ENCODE measurements around the gene MAP1LC3C. TPM values are rescaled to one million over a fixed set of nuclear protein-coding genes. Genes with fewer than 3 reads are reported as not detected.
A peak's percentile ranks its signal among the peaks of the same experiment; 100 is the strongest.

MAP1LC3C gene
- polyA plus RNA-seq, 1 experiment: 0.23 TPM

DNA sequence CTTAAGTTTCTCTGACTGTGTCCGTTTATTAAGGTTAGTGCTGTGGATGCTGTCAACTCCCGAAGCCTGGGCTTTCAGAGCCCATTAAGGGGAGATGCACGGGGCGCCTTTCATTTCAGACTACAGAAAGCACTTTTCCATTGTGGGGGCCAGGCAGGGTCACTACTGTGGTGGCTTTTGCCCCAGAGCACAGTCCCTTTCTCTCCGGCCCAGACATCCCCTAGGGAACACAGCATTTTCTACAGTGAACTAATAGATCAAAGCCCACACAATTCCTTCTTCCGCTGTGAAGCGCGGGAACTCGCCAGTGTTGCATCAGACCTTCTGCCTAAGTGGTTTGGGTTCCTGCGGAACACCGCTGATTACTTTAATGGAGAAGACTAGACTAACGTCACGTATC, 26.8 kb upstream of the MAP1LC3C start:
- DNase-seq (ENCODE audit: low read depth): no peak
- POLR2A ChIA-PET: no interaction called here
- Histone ChIP-seq H3K4me3 (ENCODE audit: low read depth, low read length) (no peak overlapping the region), H3K36me3 (ENCODE audit: control insufficient read depth, insufficient read depth, low read length) (no peaks in the 10 kb centered on the region), H3K27me3 (ENCODE audit: control insufficient read depth, insufficient read depth, low read length) (no peaks in the 10 kb centered on the region)
- CTCF ChIA-PET: no interaction called here
- TF ChIP-seq, protein P1, sequence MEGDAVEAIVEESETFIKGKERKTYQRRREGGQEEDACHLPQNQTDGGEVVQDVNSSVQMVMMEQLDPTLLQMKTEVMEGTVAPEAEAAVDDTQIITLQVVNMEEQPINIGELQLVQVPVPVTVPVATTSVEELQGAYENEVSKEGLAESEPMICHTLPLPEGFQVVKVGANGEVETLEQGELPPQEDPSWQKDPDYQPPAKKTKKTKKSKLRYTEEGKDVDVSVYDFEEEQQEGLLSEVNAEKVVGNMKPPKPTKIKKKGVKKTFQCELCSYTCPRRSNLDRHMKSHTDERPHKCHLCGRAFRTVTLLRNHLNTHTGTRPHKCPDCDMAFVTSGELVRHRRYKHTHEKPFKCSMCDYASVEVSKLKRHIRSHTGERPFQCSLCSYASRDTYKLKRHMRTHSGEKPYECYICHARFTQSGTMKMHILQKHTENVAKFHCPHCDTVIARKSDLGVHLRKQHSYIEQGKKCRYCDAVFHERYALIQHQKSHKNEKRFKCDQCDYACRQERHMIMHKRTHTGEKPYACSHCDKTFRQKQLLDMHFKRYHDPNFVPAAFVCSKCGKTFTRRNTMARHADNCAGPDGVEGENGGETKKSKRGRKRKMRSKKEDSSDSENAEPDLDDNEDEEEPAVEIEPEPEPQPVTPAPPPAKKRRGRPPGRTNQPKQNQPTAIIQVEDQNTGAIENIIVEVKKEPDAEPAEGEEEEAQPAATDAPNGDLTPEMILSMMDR (IDR thresholded peaks at IDR 0.05; ENCODE audit: insufficient read depth, low read depth, low read length): no peak

DNA sequence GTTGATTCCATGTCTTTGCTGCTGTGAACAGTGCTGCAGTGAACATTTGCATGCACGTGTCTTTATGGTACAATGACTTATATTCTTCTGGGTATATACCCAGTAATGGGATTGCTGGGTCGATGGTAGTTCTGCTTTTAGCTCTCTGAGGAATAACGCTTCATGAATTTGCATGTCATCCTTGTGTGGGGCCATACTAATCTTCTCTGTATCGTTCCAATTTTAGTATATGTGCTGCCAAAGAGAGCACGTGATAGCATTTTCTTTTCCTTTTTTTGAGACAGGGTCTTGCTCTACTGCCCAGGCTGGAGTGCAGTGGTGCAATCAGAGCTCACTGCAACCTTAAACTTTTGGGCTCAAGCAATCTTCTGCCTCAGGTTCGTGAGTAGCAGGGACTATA, 24.9 kb upstream of the MAP1LC3C start:
- TF ChIP-seq, protein P1 (IDR thresholded peaks at IDR 0.05; ENCODE audit: insufficient read depth, low read depth, low read length): no peak
- no peaks in the 10 kb centered on the region for H3K36me3 ChIP-seq (ENCODE audit: control insufficient read depth, insufficient read depth, low read length)
- no peak overlapping the region for H3K4me3 ChIP-seq (ENCODE audit: low read depth, low read length)
- no peaks in the 10 kb centered on the region for H3K27me3 ChIP-seq (ENCODE audit: control insufficient read depth, insufficient read depth, low read length)
- DNase-seq (ENCODE audit: low read depth): no peak
- CTCF ChIA-PET: interaction anchor here (0.6 to 1.2 kb wide), 2 partner anchors 10 to 130 kb away, joined by 3 to 4 read pairs; no protein-coding TSS in a partner anchor
- POLR2A ChIA-PET: no interaction called here

DNA sequence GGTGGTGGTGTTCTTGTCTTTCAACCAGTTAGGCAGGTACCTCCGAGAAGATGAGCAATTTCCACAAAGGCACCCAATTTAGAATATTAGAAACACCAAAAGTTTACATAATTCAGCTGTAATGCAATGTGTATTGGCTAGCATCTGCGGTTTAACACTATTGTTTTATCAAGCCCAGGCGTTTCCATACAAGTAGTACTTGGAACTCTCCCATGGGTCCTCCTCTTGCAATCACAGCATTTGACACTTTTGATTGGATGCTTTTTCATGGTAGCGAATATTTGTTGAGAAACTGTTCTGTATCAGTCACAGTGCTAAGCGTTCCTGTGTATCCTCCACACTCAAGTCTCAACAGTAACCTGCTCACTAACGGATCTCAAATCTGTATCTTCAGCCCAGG, 20.1 kb upstream of the MAP1LC3C start:
- POLR2A ChIA-PET: no interaction called here
- CTCF ChIA-PET: interaction anchor here (0.7 to 2.3 kb wide), 4 partner anchors 9 to 134 kb away, joined by 3 to 6 read pairs (median 4); no protein-coding TSS in a partner anchor
- no peak for DNase-seq (ENCODE audit: low read depth)
- Histone ChIP-seq H3K36me3 (ENCODE audit: control insufficient read depth, insufficient read depth, low read length) (no peaks in the 10 kb centered on the region), H3K4me3 (ENCODE audit: low read depth, low read length) (no peak overlapping the region), H3K27me3 (ENCODE audit: control insufficient read depth, insufficient read depth, low read length) (no peaks in the 10 kb centered on the region)
- TF ChIP-seq, protein P1 (IDR thresholded peaks at IDR 0.05; ENCODE audit: insufficient read depth, low read depth, low read length): no peak

DNA sequence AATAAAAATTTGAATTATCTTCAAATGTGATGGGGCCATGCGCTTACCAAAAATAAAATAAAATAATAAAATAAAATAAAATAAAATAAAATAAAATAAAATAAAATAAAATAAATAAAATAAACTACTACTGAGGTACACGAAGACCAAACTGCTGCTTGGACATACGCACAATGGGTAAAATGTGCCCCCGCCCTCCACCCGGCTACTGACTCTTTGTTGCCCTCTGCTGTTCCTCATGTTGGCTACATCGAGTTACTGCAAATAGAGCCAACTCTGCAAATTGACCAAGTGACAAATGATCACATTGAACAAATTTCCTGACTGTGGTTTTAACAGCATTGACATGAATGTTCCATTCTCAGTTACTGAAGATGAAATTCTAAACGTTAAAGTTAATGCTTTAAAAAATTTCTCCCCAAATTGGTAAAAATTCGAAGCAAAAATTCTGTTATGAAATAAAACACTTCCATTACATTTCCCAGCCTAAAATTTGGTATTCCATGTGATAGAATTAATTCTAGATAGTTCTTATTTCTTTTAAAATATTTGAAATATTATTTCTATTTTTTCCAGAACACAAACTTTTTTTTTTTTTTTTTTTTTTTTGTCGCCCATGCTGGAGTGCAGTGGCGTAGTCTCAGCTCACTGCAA, 18.8 kb upstream of the MAP1LC3C start:
- Histone ChIP-seq H3K27me3 (ENCODE audit: control insufficient read depth, insufficient read depth, low read length) (no peaks in the 10 kb centered on the region), H3K4me3 (ENCODE audit: low read depth, low read length) (no peak overlapping the region), H3K36me3 (ENCODE audit: control insufficient read depth, insufficient read depth, low read length) (no peaks in the 10 kb centered on the region)
- no peak for DNase-seq (ENCODE audit: low read depth)
- ChIA-PET POLR2A (no interaction called here), CTCF (interaction anchor here (0.7 to 2.3 kb wide), 5 partner anchors 17 to 477 kb away, joined by 3 to 12 read pairs (median 4); no protein-coding TSS in a partner anchor)
- TF ChIP-seq, protein P1 (IDR thresholded peaks at IDR 0.05; ENCODE audit: insufficient read depth, low read depth, low read length): peak; percentile 76

DNA sequence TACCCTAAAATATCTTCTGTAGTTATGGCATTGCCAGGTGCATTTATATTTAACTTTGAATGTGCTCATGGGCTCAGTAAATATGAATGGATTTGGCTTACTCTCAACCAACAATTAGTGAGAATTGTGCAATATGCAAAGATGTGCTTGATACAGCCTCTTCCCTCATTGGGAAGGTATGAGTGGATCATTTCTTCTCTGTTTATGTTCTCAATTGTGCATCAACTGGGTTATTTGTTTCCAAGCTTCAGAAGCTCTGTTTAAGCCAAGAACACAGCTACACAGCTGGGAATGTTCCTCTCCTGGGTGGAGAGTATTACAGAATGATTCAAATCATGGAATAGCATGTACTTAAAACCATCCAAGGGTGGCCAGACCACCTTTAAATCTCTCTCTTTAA, 17.6 kb upstream of the MAP1LC3C start:
- H3K27me3 ChIP-seq (ENCODE audit: control insufficient read depth, insufficient read depth, low read length): no peaks in the 10 kb centered on the region
- no peak for DNase-seq (ENCODE audit: low read depth)
- POLR2A ChIA-PET: no interaction called here
- TF ChIP-seq, protein P1 (IDR thresholded peaks at IDR 0.05; ENCODE audit: insufficient read depth, low read depth, low read length): no peak
- CTCF ChIA-PET: interaction anchor here (1.0 to 1.9 kb wide), 3 partner anchors 31 to 120 kb away, joined by 3 to 12 read pairs (median 3); no protein-coding TSS in a partner anchor
- no peak overlapping the region for H3K4me3 ChIP-seq (ENCODE audit: low read depth, low read length)
- no peaks in the 10 kb centered on the region for H3K36me3 ChIP-seq (ENCODE audit: control insufficient read depth, insufficient read depth, low read length)

Data from BJ (cell line).